SK-N-SH (cell line): ENCODE measurements around the gene IQSEC1. TPM values are rescaled to one million over a fixed set of nuclear protein-coding genes. Genes with fewer than 3 reads are reported as not detected.
A peak's percentile ranks its signal among the peaks of the same experiment; 100 is the strongest.

Experiments used
- CTCF ChIA-PET: fragments of 300-600, 350-600 bp; formaldehyde crosslinking; extraction: SDS; loops from one replicate; lab custom pipeline; 2021; lab: Yijun Ruan, JAX
- POLR2A ChIA-PET: fragments of 350-600 bp; sonication (Branson Sonifier 250); formaldehyde crosslinking; extraction: SDS; loops from one replicate; lab custom pipeline; 2020; ENCODE audit warnings: antibody characterized with exemption, inconsistent platforms; lab: Yijun Ruan, JAX
- DNase-seq: peaks from one replicate; pipeline ENCODE4 v3.0.0; 2012
- H2AFZ ChIP-seq: fragments of 200-600 bp; sonication (generic); 2 replicates; pipeline ENCODE4 v1.8.1; 2016; ENCODE audit warnings: antibody characterized with exemption, mild to moderate bottlenecking, low read depth
- H3F3A ChIP-seq: fragments of 200-600 bp; sonication (generic); replicated peaks from 2 replicates; pipeline ENCODE3; 2016; ENCODE audit warnings: antibody characterized with exemption, mild to moderate bottlenecking; ENCODE audit not compliant: insufficient read depth
- H3K27ac ChIP-seq, 2 experiments: fragments of 200-500 bp in 1 of 2; fragments of 200-600 bp in 1 of 2; sonication (Bioruptor generic) in 1 of 2; sonication (generic), shearing (Covaris generic) in 1 of 2; 2 replicates each; pipeline versions ENCODE4 v1.5.1 to v1.6.1; 2014 to 2016; ENCODE audit warnings: low read depth in 2 of 2, inconsistent platforms in 1 of 2, low read length in 1 of 2, mild to moderate bottlenecking in 1 of 2, mixed read lengths in 1 of 2
- H3K27me3 ChIP-seq: fragments of 200-600 bp; sonication (generic), shearing (Covaris generic); 2 replicates; pipeline ENCODE4 v1.6.1; 2016; ENCODE audit warnings: mixed run types; ENCODE audit not compliant: insufficient read depth
- H3K36me3 ChIP-seq, 2 experiments: fragments of 200-500 bp in 1 of 2; fragments of 200-600 bp in 1 of 2; sonication (Bioruptor generic) in 1 of 2; sonication (generic) in 1 of 2; replicated peaks in 1 of 2; 2 replicates each; pipeline versions ENCODE3 to v1.5.1; 2014 to 2016; ENCODE audit warnings: low read length in 1 of 2, mild to moderate bottlenecking in 1 of 2; ENCODE audit not compliant: insufficient read depth in 2 of 2, control insufficient read depth in 1 of 2
- H3K4me1 ChIP-seq, 2 experiments: fragments of 200-500 bp in 1 of 2; fragments of 200-600 bp in 1 of 2; sonication (Bioruptor generic) in 1 of 2; sonication (generic), shearing (Covaris generic) in 1 of 2; 2 replicates each; pipeline versions ENCODE4 v1.5.1 to v1.6.1; 2014 to 2016; ENCODE audit warnings: low read depth in 1 of 2, low read length in 1 of 2, mixed run types in 1 of 2; ENCODE audit not compliant: insufficient read depth in 2 of 2, control insufficient read depth in 1 of 2
- H3K4me2 ChIP-seq: fragments of 200-600 bp; sonication (generic), shearing (Covaris generic); 2 replicates; pipeline ENCODE4 v1.6.1; 2017; ENCODE audit warnings: mixed run types
- H3K4me3 ChIP-seq, 2 experiments: fragments of 200-500 bp in 1 of 2; fragments of 200-600 bp in 1 of 2; sonication (Bioruptor generic) in 1 of 2; sonication (generic), shearing (Covaris generic) in 1 of 2; 2 replicates each; pipeline versions ENCODE4 v1.5.1 to v1.8.1; 2014 to 2016; ENCODE audit warnings: low read depth in 2 of 2, inconsistent platforms in 1 of 2, low read length in 1 of 2, mild to moderate bottlenecking in 1 of 2, mixed read lengths in 1 of 2, moderate library complexity in 1 of 2
- H3K79me2 ChIP-seq: fragments of 200-600 bp; sonication (generic); 2 replicates; pipeline ENCODE4 v1.8.1; 2017; ENCODE audit warnings: mild to moderate bottlenecking; ENCODE audit not compliant: insufficient read depth
- H3K9ac ChIP-seq: fragments of 200-600 bp; sonication (generic); 2 replicates; pipeline ENCODE4 v1.6.1; 2017; ENCODE audit warnings: mixed run types
- H3K9me2 ChIP-seq: fragments of 200-600 bp; sonication (generic); 2 replicates; pipeline ENCODE4 v1.6.1; 2017; ENCODE audit warnings: mixed run types
- H3K9me3 ChIP-seq: fragments of 200-600 bp; sonication (generic); 2 replicates; pipeline ENCODE4 v1.6.1; 2017; ENCODE audit warnings: mixed run types, mild to moderate bottlenecking, moderate library complexity
- H4K20me1 ChIP-seq: fragments of 200-600 bp; sonication (generic); 2 replicates; pipeline ENCODE4 v1.6.1; 2017; ENCODE audit warnings: mild to moderate bottlenecking, mixed run types; ENCODE audit not compliant: insufficient read depth
- CHD2 ChIP-seq: fragments of 150-350 bp; IDR thresholded peaks from 2 replicates; pipeline ENCODE4 v1.6.1; 2018; ENCODE audit warnings: low read length; ENCODE audit not compliant: partially characterized antibody
- CTCF ChIP-seq: fragments of 200-600 bp; sonication (generic); IDR thresholded peaks from 2 replicates; pipeline ENCODE4 v1.6.1; 2017; ENCODE audit warnings: antibody characterized with exemption, mild to moderate bottlenecking, moderate library complexity
- ELF1 ChIP-seq: IDR thresholded peaks from 2 replicates; pipeline ENCODE4 v1.4.0; 2012
- EP300 ChIP-seq, 2 experiments: IDR thresholded peaks; 2 replicates each; pipeline versions ENCODE4 v1.4.0 to v1.6.1; 2012; ENCODE audit warnings: borderline replicate concordance in 1 of 2, low read depth in 1 of 2, low read length in 1 of 2
- FOSL2 ChIP-seq: IDR thresholded peaks from 2 replicates; pipeline ENCODE4 v1.4.0; 2012; ENCODE audit warnings: low read depth, mild to moderate bottlenecking, moderate library complexity, borderline replicate concordance
- FOXJ3 ChIP-seq: sonication (generic); formaldehyde crosslinking; IDR thresholded peaks from 2 replicates; pipeline ENCODE4 v1.5.1; 2020; ENCODE audit warnings: mild to moderate bottlenecking, missing genetic modification reagents
- GABPA ChIP-seq: IDR thresholded peaks from 2 replicates; pipeline ENCODE4 v1.4.0; 2012; ENCODE audit warnings: low read depth, mild to moderate bottlenecking
- GATA2 ChIP-seq: sonication (generic); formaldehyde crosslinking; IDR thresholded peaks from 2 replicates; pipeline ENCODE4 v1.5.0; 2020; ENCODE audit warnings: mild to moderate bottlenecking, missing genetic modification reagents
- MEF2A ChIP-seq: IDR thresholded peaks from 2 replicates; pipeline ENCODE4 v1.4.0; 2012; ENCODE audit warnings: low read depth, borderline replicate concordance
- MXI1 ChIP-seq: IDR thresholded peaks from 2 replicates; pipeline ENCODE4 v1.6.1; 2012; ENCODE audit warnings: mild to moderate bottlenecking, low read depth, low read length, improper control_type of control experiment
- NFIC ChIP-seq: IDR thresholded peaks from 2 replicates; pipeline ENCODE4 v1.4.0; 2012; ENCODE audit warnings: borderline replicate concordance
- NRF1 ChIP-seq: IDR thresholded peaks from 2 replicates; pipeline ENCODE4 v1.6.1; 2012; ENCODE audit warnings: low read depth, mild to moderate bottlenecking, low read length
- RAD21 ChIP-seq: IDR thresholded peaks from 2 replicates; pipeline ENCODE4 v1.6.1; 2012; ENCODE audit warnings: mild to moderate bottlenecking, low read length
- RCOR1 ChIP-seq: fragments of 150-350 bp; IDR thresholded peaks from 2 replicates; pipeline ENCODE4 v1.6.1; 2017; ENCODE audit warnings: antibody characterized with exemption, low read length
- RFX5 ChIP-seq: IDR thresholded peaks from 2 replicates; pipeline ENCODE4 v1.6.1; 2012; ENCODE audit warnings: mild to moderate bottlenecking, improper control_type of control experiment, low read length
- RXRA ChIP-seq: IDR thresholded peaks from 2 replicates; pipeline ENCODE4 v1.4.0; 2012; ENCODE audit warnings: low read depth, mild to moderate bottlenecking, borderline replicate concordance
- SIN3A ChIP-seq: IDR thresholded peaks from 2 replicates; pipeline ENCODE4 v1.6.1; 2012; ENCODE audit warnings: low read depth, mild to moderate bottlenecking, low read length, moderate library complexity, borderline replicate concordance
- SMC3 ChIP-seq: IDR thresholded peaks from 2 replicates; pipeline ENCODE4 v1.6.1; 2012; ENCODE audit warnings: low read depth, low read length, improper control_type of control experiment
- TAF1 ChIP-seq: IDR thresholded peaks from 2 replicates; pipeline ENCODE4 v1.6.1; 2012; ENCODE audit warnings: low read depth, mild to moderate bottlenecking, low read length, moderate library complexity, borderline replicate concordance
- TCF12 ChIP-seq: IDR thresholded peaks from 2 replicates; pipeline ENCODE4 v1.4.0; 2012
- TEAD4 ChIP-seq: IDR thresholded peaks from 2 replicates; pipeline ENCODE4 v1.4.0; 2012; ENCODE audit warnings: mild to moderate bottlenecking, borderline replicate concordance; ENCODE audit not compliant: insufficient read depth
- WGBS: methylation state at CpG from one replicate; pipeline ENCODE4 v1.1.6; 2017; ENCODE audit warnings: low lambda C conversion rate; 5-methylcytosine and 5-hydroxymethylcytosine counted together
- polyA plus RNA-seq, 3 experiments: library from polyadenylated mRNA; depleted of rRNA; stranded (reverse); fragments of >200 nt; gene quantifications; 2 replicates each; pipeline ENCODE4 v1.2.3, GENCODE V29; 2012
- TF ChIP-seq, protein P1 (sequence below): IDR thresholded peaks from 2 replicates; pipeline ENCODE4 v1.4.0; 2012; ENCODE audit warnings: low read depth
- TF ChIP-seq, protein P2 (sequence below): IDR thresholded peaks from 2 replicates; pipeline ENCODE4; 2012

Gene IQSEC1
- polyA plus RNA-seq, 1 of the 3 experiments (the other 2 are of a cell fraction) = 6.2 TPM

DNA sequence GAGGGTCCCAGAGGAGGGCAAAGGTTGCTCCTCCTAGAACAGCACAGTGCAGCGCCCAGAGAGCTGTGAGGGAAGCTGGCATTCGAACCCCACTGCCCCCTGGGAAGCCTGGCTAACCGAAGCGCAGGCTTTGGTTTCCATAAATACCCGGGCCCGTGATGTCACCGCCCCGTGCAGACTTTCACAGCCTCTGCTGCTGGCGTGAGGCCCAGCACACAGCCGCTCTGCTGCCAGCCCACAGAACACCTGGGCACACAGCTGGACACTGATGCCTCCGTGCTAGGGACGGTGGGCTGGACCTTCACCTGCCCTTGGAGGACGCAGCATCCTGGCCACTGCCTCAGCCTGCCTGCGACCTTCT is 1.0 kb downstream of the IQSEC1 start:
- TF ChIP-seq, protein P1, sequence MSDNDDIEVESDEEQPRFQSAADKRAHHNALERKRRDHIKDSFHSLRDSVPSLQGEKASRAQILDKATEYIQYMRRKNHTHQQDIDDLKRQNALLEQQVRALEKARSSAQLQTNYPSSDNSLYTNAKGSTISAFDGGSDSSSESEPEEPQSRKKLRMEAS = no peak
- peak; percentile 23; the same call in 1 of the 2 replicates for TF ChIP-seq TCF12
- TF ChIP-seq TEAD4 = no peak
- no peak for TF ChIP-seq FOSL2
- TF ChIP-seq RAD21 = peak; percentile 12; the same call in 1 of the 2 replicates
- peak; percentile 59; the same call in 1 of the 2 replicates for TF ChIP-seq MXI1
- Histone ChIP-seq H4K20me1 (no peaks in the 10 kb centered on the region), H3F3A (no peaks in the 10 kb centered on the region), H3K4me3 (peak overlapping the region in 1 of 2 experiments; percentile 45; a peak in 2 of 4 replicates), H3K9me3 (no peaks in the 10 kb centered on the region), H3K27me3 (peaks cover 31% of the 10 kb centered on the region), H3K4me2 (peak overlapping the region; percentile 63), H3K27ac (peak overlapping the region in 1 of 2 experiments; percentile 63; a peak in 2 of 4 replicates), H3K4me1 (peaks cover 0 to 37% of the 10 kb centered on the region in 2 experiments; a peak in 2 of 4 replicates), H3K9me2 (no peaks in the 10 kb centered on the region), H3K36me3 (no peaks in the 10 kb centered on the region), H3K79me2 (no peaks in the 10 kb centered on the region), H3K9ac (no peak overlapping the region), H2AFZ (no peak overlapping the region)
- 10% methylated on average over 6 of the region's 14 CpGs for WGBS
- ChIA-PET CTCF (interaction anchor here (1.0 to 1.4 kb wide), 3 partner anchors 9 to 21 kb away, joined by 3 to 6 read pairs (median 3); no protein-coding TSS in a partner anchor), POLR2A (interaction anchor here (1.2 kb wide), 1 partner anchor 15 kb away, joined by 3 read pairs; no protein-coding TSS in a partner anchor)
- DNase-seq = peak; percentile 83

GRCh38 chr3:13071695-13072094 is 1.5 kb downstream of the IQSEC1 start:
- H3K27me3 ChIP-seq = peaks cover 29% of the 10 kb centered on the region
- H4K20me1 ChIP-seq = no peaks in the 10 kb centered on the region
- H3K9me2 ChIP-seq = no peaks in the 10 kb centered on the region
- H3K27ac ChIP-seq = peak overlapping the region in 1 of 2 experiments; percentile 24; a peak in 1 of 4 replicates
- POLR2A ChIA-PET = interaction anchor here (0.6 to 1.2 kb wide), 2 partner anchors 14 to 138 kb away, joined by 3 read pairs; no protein-coding TSS in a partner anchor
- DNase-seq = no peak
- no peaks in the 10 kb centered on the region for H3K36me3 ChIP-seq
- peak overlapping the region in 1 of 2 experiments; percentile 1; a peak in 1 of 4 replicates for H3K4me3 ChIP-seq
- TF ChIP-seq GABPA = no peak
- TF ChIP-seq NFIC = no peak
- no peak for TF ChIP-seq TAF1
- no peak for TF ChIP-seq SIN3A
- no peak for TF ChIP-seq EP300 (IDR thresholded peaks at IDR 0.05; ENCODE audit: borderline replicate concordance in 1 of 2, low read depth in 1 of 2, low read length in 1 of 2)
- TF ChIP-seq, protein P1 = no peak
- no peak for TF ChIP-seq ELF1
- no peak for TF ChIP-seq RFX5
- no peak for TF ChIP-seq RCOR1
- TF ChIP-seq NRF1 = no peak
- no peak for TF ChIP-seq RXRA
- no peak for TF ChIP-seq MEF2A
- no peak for TF ChIP-seq CHD2
- TF ChIP-seq, protein P2, sequence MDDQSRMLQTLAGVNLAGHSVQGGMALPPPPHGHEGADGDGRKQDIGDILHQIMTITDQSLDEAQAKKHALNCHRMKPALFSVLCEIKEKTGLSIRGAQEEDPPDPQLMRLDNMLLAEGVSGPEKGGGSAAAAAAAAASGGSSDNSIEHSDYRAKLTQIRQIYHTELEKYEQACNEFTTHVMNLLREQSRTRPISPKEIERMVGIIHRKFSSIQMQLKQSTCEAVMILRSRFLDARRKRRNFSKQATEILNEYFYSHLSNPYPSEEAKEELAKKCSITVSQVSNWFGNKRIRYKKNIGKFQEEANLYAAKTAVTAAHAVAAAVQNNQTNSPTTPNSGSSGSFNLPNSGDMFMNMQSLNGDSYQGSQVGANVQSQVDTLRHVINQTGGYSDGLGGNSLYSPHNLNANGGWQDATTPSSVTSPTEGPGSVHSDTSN = no peak
- no peak for TF ChIP-seq SMC3
- TF ChIP-seq GATA2 (CRISPR knock-in tag) = no peak
- no peak for TF ChIP-seq CTCF
- TF ChIP-seq FOXJ3 (CRISPR knock-in tag) = no peak
- TF ChIP-seq, all 33 proteins: peak for 0
- Histone ChIP-seq H3K79me2 (no peaks in the 10 kb centered on the region), H3K9ac (no peak overlapping the region), H3K4me1 (peaks cover 0 to 40% of the 10 kb centered on the region in 2 experiments; a peak in 1 of 4 replicates), H2AFZ (no peak overlapping the region), H3K4me2 (no peak overlapping the region), H3K9me3 (no peaks in the 10 kb centered on the region), H3F3A (no peaks in the 10 kb centered on the region)
- CTCF ChIA-PET = interaction anchor here (1.0 to 2.1 kb wide), 4 partner anchors 8 to 25 kb away, joined by 3 to 8 read pairs (median 4); no protein-coding TSS in a partner anchor
- 85% methylated on average over 4 of the region's 13 CpGs for WGBS
